HEK293T (cell line): ENCODE results near the gene VAV2.

Source experiments
- CTBP1 ChIP-seq: fragments of 450-650 bp; IDR thresholded peaks from 2 replicates; pipeline ENCODE4 v1.6.1; 2016; ENCODE audit warnings: borderline replicate concordance
- FOXM1 ChIP-seq: fragments of 450-650 bp; IDR thresholded peaks from 2 replicates; pipeline ENCODE4 v1.6.1; 2017; ENCODE audit warnings: mild to moderate bottlenecking, borderline replicate concordance
- L3MBTL2 ChIP-seq: fragments of 450-650 bp; conservative IDR thresholded peaks from 2 replicates; pipeline ENCODE4 v1.6.1; 2016; ENCODE audit warnings: mild to moderate bottlenecking
- SP1 ChIP-seq: fragments of 450-650 bp; IDR thresholded peaks from 2 replicates; pipeline ENCODE4 v1.6.1; 2017
- TARDBP ChIP-seq: fragments of 450-650 bp; IDR thresholded peaks from 2 replicates; pipeline ENCODE4 v1.6.1; 2016
- ZNF384 ChIP-seq: fragments of 450-650 bp; IDR thresholded peaks from 2 replicates; pipeline ENCODE4 v1.6.1; 2016
- TF ChIP-seq, protein P1 (sequence below): fragments of 450-650 bp; IDR thresholded peaks from 2 replicates; pipeline ENCODE4 v1.6.1; 2016

DNA sequence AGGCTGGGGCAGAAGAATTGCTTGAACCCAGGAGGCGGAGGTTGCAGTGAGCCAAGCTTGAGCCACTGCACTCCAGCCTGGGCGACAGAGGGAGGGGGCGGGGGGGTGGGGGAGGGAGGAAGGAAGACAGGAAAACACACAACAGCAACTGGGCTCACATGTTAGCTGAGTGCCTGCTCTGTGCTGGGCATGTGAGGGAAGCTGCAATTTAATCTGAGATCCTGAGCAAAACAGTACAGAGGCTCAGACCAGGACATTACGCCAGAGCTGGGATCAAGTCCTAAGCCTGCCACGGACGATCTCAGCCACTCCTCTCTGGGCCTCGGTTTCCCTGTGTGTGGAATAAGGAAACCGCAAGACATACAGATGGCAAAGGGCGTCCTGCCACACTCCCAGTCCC, 119.1 kb downstream of the VAV2 start:
- TF ChIP-seq FOXM1 (no peak), L3MBTL2 (no peak), ZNF384 (no peak), SP1 (no peak), TARDBP (no peak), CTBP1 (no peak)
- TF ChIP-seq, protein P1, sequence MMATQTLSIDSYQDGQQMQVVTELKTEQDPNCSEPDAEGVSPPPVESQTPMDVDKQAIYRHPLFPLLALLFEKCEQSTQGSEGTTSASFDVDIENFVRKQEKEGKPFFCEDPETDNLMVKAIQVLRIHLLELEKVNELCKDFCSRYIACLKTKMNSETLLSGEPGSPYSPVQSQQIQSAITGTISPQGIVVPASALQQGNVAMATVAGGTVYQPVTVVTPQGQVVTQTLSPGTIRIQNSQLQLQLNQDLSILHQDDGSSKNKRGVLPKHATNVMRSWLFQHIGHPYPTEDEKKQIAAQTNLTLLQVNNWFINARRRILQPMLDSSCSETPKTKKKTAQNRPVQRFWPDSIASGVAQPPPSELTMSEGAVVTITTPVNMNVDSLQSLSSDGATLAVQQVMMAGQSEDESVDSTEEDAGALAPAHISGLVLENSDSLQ: no peak
